Right lobe of liver (tissue), 6 donors: Measurements from ENCODE around the gene TEN1. TPM values are rescaled to one million over a fixed set of nuclear protein-coding genes. Genes with fewer than 3 reads are reported as not detected.

Experiments
- ATAC-seq, 4 donors: fragments of 200-7000 bp; cut with Tn5 transposase; one replicate each; pipeline ENCODE4 v1.9.1; 2020; ENCODE audit warnings: mild to moderate bottlenecking in 4 of 4, moderate library complexity in 4 of 4
- DNase-seq, 3 donors: peaks; one replicate each; pipeline ENCODE4 v3.0.0-alpha.2; 2020
- H3K27ac ChIP-seq, 3 donors: fragments of 200-600 bp; one replicate each; pipeline ENCODE4 v1.8.0; 2022
- H3K27me3 ChIP-seq, 2 donors: fragments of 200-600 bp; one replicate each; pipeline ENCODE4 v1.8.0; 2022
- H3K36me3 ChIP-seq, 4 donors: fragments of 200-600 bp; sonication (generic) in 1 of 4; one replicate each; pipeline versions ENCODE4 v1.5.1 to v1.8.0; 2017 to 2022; ENCODE audit warnings: control low read depth in 1 of 4
- H3K4me1 ChIP-seq, 4 donors: fragments of 200-600 bp; sonication (generic) in 1 of 4; one replicate each; pipeline versions ENCODE4 v1.5.1 to v1.8.0; 2017 to 2022; ENCODE audit warnings: control low read depth in 1 of 4
- H3K4me3 ChIP-seq, 3 donors: fragments of 200-600 bp; one replicate each; pipeline ENCODE4 v1.8.0; 2022
- H3K9me3 ChIP-seq, 4 donors: fragments of 200-600 bp; sonication (generic) in 1 of 4; one replicate each; pipeline versions ENCODE4 v1.5.1 to v1.8.0; 2017 to 2022; ENCODE audit warnings: control low read depth in 1 of 4
- POLR2A ChIP-seq: fragments of 450-650 bp; IDR thresholded peaks from one replicate; pipeline ENCODE4 v1.6.1; 2017; ENCODE audit warnings: antibody characterized with exemption, mild to moderate bottlenecking
- WGBS: methylation state at CpG from one replicate; pipeline ENCODE4 v1.1.6; 2018; ENCODE audit warnings: low coverage, low lambda C conversion rate; ENCODE audit not compliant: insufficient coverage; ENCODE audit errors: missing lambda C conversion rate; 5-methylcytosine and 5-hydroxymethylcytosine counted together
- intact Hi-C, 2 donors: fragments of 100-400 bp; cut with DNase I; formaldehyde crosslinking; loops; one replicate each; pipeline versions ENCODE4 v1.11.2 to v1.14.1; 2022
- total RNA-seq, 6 experiments: library from RNA; depleted of rRNA in 2 of 6; stranded (reverse); fragments of >200 nt in 2 of 6; fragmentation: NEBNext Ultra II Directional in 3 of 6; extraction: Animal tissue kit (Norgen Biotek cat#: 25700) in 3 of 6; gene quantifications; one replicate each; pipeline versions ENCODE4 v1.1.0 to v1.2.4, GENCODE V29; 2016 to 2023
- TF ChIP-seq, protein P1 (sequence below), 4 donors: fragments of 200-600 bp in 3 of 4; fragments of 450-650 bp in 1 of 4; IDR thresholded peaks; one replicate each; pipeline versions ENCODE4 v1.5.1 to v1.8.0; 2016 to 2022; ENCODE audit warnings: antibody characterized with exemption in 4 of 4, mild to moderate bottlenecking in 2 of 4
- donor health status: DM: no; HTN: yes; CAD: no.
- donor health status: DM: no; HTN: no; CAD: no.
- donor health status: DM: no; HTN: no; CAD: no.
- donor health status: DM: no; HTN: yes; CAD: no.
- donor health status: DM: no; HTN: yes; CAD: no.

The TEN1 gene
- total RNA-seq, 6 experiments from 2014 or later, result 6.9 to 25.2 (median 14.1) TPM

DNA sequence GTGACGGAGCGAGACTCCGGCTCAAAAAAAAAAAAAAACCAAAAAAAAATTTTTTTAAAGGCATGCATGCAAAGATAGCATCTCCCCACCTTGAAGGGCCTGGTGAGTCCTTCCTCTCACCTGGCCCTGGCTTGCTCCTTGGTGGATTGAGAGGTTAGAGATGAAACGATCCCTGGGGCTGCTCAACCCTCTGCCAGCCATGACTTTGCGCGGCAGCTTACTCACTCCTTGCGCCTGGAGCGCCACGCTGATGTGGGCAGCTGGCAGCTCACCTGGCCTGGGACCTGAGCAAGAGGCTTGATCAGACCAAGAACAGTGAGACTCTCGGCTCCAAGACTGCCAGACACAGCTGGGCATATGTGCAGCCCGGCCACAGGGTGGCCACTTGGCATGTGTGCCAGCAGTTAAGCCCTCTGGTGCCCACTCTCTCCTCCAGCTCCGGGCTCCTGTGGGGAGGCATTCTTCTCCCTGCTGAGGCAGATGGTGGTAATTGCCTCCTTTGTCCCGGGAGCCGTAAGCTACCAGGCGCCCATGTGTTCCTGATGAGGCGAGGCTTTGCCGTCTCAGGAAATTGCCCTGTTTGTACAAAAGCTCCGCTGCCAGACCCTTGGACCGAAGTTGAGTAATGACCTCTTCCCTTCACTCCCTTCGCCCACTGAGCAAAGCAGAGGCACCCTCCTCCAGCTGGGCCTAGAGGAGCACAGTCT, 53.2 kb downstream of the TEN1 start:
- WGBS, result 81% methylated on average over 6 of the region's 20 CpGs
- intact Hi-C loops, result no loop called here
- no peak overlapping the region for H3K4me3 ChIP-seq
- no peaks in the 10 kb centered on the region for H3K36me3 ChIP-seq
- no peak for DNase-seq
- no peak for ATAC-seq
- no peak overlapping the region for H3K27ac ChIP-seq
- no peaks in the 10 kb centered on the region for H3K4me1 ChIP-seq
- H3K9me3 ChIP-seq, result no peaks in the 10 kb centered on the region
- no peaks in the 10 kb centered on the region for H3K27me3 ChIP-seq
- no peak for TF ChIP-seq POLR2A
- TF ChIP-seq, protein P1, sequence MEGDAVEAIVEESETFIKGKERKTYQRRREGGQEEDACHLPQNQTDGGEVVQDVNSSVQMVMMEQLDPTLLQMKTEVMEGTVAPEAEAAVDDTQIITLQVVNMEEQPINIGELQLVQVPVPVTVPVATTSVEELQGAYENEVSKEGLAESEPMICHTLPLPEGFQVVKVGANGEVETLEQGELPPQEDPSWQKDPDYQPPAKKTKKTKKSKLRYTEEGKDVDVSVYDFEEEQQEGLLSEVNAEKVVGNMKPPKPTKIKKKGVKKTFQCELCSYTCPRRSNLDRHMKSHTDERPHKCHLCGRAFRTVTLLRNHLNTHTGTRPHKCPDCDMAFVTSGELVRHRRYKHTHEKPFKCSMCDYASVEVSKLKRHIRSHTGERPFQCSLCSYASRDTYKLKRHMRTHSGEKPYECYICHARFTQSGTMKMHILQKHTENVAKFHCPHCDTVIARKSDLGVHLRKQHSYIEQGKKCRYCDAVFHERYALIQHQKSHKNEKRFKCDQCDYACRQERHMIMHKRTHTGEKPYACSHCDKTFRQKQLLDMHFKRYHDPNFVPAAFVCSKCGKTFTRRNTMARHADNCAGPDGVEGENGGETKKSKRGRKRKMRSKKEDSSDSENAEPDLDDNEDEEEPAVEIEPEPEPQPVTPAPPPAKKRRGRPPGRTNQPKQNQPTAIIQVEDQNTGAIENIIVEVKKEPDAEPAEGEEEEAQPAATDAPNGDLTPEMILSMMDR (IDR thresholded peaks at IDR 0.05), result no peak

DNA sequence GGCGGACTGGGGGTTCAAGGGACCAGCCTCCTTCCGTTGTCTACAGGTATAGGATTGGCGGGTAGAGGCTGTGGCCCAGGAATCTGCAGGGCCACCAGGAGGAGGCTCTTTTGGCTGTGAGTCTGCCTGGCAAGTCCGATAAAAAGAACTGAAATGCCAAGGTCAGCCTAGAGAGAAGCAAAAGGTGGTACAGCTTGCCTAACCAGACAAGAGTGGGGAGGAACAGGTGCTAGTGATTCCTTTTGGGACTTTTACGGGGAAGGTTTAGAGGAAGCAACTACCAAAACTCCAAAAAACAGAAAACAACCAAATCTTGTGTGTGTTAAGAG, 53.7 kb downstream of the TEN1 start:
- DNase-seq (no peak), ATAC-seq (no peak)
- Histone ChIP-seq H3K27me3 (no peaks in the 10 kb centered on the region), H3K4me3 (no peak overlapping the region), H3K36me3 (no peaks in the 10 kb centered on the region), H3K4me1 (no peaks in the 10 kb centered on the region), H3K27ac (no peak overlapping the region), H3K9me3 (no peaks in the 10 kb centered on the region)
- intact Hi-C loops, result no loop called here
- WGBS, result 86% methylated on average over 3 of the region's 5 CpGs
- no peak for TF ChIP-seq POLR2A
- TF ChIP-seq, protein P1 (IDR thresholded peaks at IDR 0.05), result no peak

DNA sequence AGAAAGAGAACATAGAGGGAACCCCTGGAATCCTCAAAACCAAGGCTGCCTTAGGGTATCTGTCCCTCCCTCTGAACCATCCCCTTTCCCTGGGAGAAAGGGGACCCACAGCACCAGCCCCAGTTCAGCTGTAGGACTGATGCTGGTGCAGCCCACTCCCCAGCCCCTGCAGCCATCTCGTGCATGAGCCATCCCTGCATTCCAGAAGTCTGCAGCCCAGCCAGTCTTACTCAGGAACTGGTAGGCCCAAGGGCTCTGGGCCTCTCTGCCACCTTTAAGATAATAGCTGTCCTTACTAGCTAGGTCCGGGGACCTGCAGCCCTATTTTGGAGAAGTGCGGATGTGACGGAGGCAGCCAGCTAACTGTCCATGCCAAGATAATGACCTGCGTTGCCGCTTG, 54.1 kb downstream of the TEN1 start:
- no peak overlapping the region for H3K27ac ChIP-seq
- intact Hi-C loops, result no loop called here
- DNase-seq (no peak), ATAC-seq (no peak)
- H3K27me3 ChIP-seq, result no peaks in the 10 kb centered on the region
- TF ChIP-seq, protein P1 (IDR thresholded peaks at IDR 0.05), result no peak
- TF ChIP-seq POLR2A, result no peak
- no peaks in the 10 kb centered on the region for H3K9me3 ChIP-seq
- 93% methylated on average over 3 of the region's 6 CpGs for WGBS
- H3K4me3 ChIP-seq, result no peak overlapping the region
- H3K4me1 ChIP-seq, result no peaks in the 10 kb centered on the region
- H3K36me3 ChIP-seq, result no peaks in the 10 kb centered on the region

DNA sequence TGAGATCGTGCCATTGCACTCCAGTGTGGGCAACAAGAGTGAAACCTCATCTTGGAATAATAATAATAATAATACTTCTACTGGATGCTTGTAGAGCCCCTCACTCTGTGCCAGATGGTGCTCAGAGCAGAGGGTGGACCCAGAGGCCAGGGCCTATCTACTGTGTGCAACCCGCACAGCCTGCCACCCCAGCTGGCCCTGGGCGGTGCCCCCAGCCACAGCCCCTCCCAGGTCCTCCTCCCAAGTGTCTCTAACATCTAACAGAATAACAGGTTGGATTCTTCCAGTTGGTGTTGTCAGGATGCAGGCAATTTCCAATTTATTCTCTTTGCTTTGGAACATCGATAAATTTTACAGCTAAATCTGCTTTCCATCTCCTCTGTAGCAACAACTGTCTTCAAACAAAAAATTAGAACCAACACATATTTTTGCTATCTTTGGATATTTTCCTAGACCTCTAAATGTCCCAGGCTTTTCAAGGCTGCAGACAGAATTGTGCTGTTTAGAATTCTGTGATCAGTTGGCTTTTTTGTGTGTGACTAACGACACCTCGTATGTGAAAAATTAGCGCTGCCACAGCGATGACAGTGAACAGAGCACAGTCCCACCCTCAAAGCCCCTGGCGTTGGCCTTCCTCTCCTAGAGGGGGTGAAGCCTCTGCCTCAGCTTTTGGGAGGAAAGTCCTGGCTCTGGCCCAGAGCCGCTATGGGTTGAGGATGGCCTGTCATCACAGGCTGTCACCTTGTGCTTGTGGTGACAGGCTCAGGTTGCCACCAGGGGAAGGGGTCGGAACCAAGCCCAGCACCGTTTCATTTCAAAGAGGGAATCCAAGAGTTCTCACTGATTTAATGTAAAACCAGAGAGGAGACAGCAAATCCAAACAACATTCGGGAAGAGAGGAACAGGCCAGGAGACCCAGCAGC, 55.6 kb downstream of the TEN1 start:
- Histone ChIP-seq H3K4me1 (no peaks in the 10 kb centered on the region), H3K9me3 (no peaks in the 10 kb centered on the region), H3K4me3 (no peak overlapping the region), H3K27me3 (no peaks in the 10 kb centered on the region), H3K27ac (no peak overlapping the region), H3K36me3 (peaks cover 0 to 13% (median 5%) of the 10 kb centered on the region in 4 donors)
- no peak for DNase-seq
- peak in 1 of 4 donors; percentile 28 for ATAC-seq
- TF ChIP-seq, protein P1 (IDR thresholded peaks at IDR 0.05), result no peak
- TF ChIP-seq POLR2A, result no peak
- WGBS, result 78% methylated on average over 8 of the region's 13 CpGs
- intact Hi-C loops, result no loop called here
